CD4-positive, alpha-beta T cell treated with Interleukin-4 for 1 hour (primary cell): ENCODE measurements around the gene SEPTIN12.

Experiments
- DNase-seq, 2 donors: peaks; one replicate each; pipeline ENCODE4 v3.0.0-alpha.2; 2020 to 2022

SEPTIN12 gene

DNA sequence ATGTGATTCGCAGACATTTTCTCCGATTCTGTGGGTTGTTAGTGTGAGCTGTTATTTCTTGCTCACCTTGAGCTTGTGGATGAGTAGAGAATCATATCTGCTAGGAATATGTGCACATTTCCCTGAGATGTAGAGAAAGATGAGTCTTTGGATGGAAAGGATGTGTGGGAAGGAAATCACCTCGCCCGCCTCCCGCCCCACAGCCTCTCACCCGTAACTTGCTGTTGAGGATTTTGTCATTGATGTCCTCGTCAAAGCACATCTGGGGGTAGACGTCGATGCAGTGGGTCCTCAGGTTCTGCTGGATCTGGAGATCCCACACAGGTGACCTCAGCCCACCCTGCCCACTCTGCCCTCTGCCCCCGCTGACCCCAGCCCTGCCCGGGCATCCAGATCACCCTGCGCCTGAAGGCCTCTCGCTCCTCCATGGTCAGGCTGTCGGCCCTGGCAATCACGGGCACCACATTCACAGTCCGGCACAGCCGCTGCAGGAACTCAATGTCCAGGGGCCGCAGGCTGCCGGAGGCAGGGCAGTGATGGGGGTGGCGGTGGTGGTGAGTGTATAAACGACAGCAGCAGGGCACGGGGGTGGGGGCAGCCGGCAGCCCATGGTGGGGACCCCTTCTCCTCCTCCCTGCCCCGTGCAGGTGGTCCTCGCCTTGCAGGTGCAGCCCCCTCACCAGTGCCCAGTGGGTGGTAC lies 4.7 kb downstream of the SEPTIN12 start:
- no peak for DNase-seq

- no peak for DNase-seq
Observed at GRCh38 chr16:4780235-4780634, 7.9 kb downstream of the SEPTIN12 start.

GRCh38 chr16:4778050-4778392 lies 10.1 kb downstream of the SEPTIN12 start:
- DNase-seq: no peak

DNA sequence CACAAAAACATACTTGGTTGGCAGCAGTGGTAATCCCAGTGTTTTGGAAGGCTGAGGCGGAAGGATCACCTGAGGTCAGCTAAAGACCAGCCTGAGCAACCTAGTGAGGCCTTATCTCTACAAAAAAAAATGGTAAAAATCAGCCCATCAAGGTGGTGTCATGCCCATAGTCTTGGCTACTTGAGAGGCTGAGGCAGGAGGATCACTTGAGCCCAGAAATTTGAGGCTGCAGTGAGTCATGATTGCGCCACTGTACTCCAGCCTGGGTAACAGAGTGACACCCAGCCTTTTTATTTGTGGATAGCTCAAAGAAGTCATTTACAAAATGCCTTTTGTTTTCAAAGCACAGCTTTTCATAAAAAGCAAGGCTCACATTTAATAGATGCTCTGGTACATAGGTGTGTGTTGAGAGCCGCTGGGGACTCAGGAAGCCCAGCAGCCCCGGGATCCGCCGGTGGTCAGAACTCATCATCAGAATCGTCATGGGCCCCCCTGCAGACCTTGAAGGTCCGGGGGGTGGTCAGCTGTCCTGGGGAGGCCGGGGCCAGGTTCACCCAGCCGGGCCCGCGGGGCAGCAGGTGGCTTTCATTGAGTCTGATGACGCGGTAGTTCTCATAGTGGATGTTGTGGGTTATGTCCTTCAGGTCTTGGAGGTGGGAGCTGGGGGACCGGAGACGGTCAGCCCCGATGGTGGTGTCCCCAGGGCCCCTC lies 10.7 kb downstream of the SEPTIN12 start:
- DNase-seq: no peak

GRCh38 chr16:4776141-4776705 lies 11.9 kb downstream of the SEPTIN12 start:
- no peak for DNase-seq

DNA sequence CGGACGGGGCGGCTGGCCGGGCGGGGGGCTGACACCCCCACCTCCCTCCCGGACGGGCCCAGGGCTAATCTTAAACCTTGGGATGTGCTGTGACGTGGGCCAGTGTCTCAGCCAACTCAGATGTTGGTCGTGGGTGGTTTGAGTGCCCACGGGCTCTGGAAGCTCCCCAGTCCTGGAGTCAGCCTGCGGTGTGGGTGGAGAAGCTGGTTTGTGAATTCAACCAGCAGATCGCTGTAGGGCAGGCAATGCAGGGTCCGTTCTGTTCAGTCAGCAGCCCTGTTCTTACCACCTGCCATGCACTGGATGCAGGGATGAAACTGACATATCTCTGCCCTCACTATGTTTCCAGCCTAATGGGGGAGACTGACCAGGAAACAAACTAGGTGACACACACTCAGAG lies 13.1 kb downstream of the SEPTIN12 start:
- DNase-seq: no peak

GRCh38 chr16:4772351-4772750 lies 15.8 kb downstream of the SEPTIN12 start:
- no peak for DNase-seq

DNA sequence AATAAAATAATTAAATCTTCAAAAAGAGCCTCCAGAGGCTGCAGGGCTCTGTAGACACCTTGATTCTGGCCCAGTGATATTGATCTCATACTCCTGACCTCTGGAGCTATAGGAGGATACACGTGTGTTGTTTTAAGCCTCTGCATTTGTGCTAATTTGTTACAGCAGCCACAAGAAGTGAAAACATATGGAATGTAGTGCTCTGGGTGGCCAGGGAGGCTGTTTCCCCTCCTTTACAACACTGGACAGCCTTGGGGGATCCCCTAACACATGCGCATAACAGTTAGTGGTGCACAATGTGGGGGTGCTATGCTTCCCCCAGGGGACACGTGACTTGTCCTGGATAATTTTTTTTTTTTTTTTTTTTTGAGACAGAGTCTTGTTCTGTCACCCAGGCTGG lies 16.5 kb downstream of the SEPTIN12 start:
- DNase-seq: no peak

DNA sequence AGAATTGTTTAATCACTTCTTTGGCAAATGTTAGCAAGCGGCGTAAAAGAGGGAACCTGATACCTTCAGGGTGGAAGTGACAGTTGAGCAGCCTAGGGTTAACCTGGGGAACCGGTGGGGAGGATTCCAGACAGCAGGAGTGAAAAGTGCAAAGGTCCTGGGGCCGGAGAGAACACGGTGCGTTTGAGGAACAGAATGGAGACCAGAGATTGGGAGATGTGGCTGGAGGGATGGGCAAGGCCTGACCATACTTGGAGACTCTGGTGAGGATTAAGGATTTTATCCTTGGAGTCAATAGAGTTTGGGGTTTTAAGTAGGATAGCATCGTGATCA lies 18.9 kb downstream of the SEPTIN12 start:
- DNase-seq: no peak

GRCh38 chr16:4768549-4769305 lies 19.4 kb downstream of the SEPTIN12 start:
- peak; percentile 88 to 91 for DNase-seq

- DNase-seq: no peak
Observed at GRCh38 chr16:4767872-4768548, 20.1 kb downstream of the SEPTIN12 start.

- peak; percentile 96 to 97 for DNase-seq
Observed at GRCh38 chr16:4766875-4767628, 21.1 kb downstream of the SEPTIN12 start, which contains the start of gene ZNF500. Gene ZNF500, minus strand, starts transcription at chr16:4767162. Its CDS starts 1,184 bp downstream, at chr16:4765978.

GRCh38 chr16:4765511-4766474 lies 22.4 kb downstream of the SEPTIN12 start:
- DNase-seq: no peak

- DNase-seq: no peak
Observed at GRCh38 chr16:4763791-4764190, 24.4 kb downstream of the SEPTIN12 start.

GRCh38 chr16:4762205-4762604 lies 25.9 kb downstream of the SEPTIN12 start:
- DNase-seq: no peak

- no peak for DNase-seq
Observed at GRCh38 chr16:4760221-4760910, 27.8 kb downstream of the SEPTIN12 start.

- DNase-seq: no peak
Observed at GRCh38 chr16:4755687-4756086, 32.5 kb downstream of the SEPTIN12 start.

DNA sequence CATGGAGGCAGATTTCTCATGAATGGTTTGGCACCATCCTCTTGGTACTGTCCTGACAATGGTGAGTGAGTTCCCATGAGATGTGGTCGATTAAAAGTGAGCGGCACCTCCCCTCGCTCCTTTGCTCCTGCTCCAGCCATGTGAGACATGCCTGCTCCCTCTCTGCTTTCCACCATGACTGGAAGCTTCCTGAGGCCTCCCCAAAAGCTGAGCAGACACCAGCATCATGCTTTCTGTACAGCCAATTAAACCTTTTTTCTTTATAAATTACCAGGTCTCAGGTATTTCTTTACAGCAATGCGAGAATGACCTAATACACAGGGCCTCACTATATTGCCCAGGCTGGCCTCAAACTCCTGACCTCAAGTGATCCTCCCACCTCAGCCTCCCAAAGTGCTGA lies 33.3 kb downstream of the SEPTIN12 start:
- no peak for DNase-seq

GRCh38 chr16:4753227-4753626 lies 34.9 kb downstream of the SEPTIN12 start:
- DNase-seq: no peak

DNA sequence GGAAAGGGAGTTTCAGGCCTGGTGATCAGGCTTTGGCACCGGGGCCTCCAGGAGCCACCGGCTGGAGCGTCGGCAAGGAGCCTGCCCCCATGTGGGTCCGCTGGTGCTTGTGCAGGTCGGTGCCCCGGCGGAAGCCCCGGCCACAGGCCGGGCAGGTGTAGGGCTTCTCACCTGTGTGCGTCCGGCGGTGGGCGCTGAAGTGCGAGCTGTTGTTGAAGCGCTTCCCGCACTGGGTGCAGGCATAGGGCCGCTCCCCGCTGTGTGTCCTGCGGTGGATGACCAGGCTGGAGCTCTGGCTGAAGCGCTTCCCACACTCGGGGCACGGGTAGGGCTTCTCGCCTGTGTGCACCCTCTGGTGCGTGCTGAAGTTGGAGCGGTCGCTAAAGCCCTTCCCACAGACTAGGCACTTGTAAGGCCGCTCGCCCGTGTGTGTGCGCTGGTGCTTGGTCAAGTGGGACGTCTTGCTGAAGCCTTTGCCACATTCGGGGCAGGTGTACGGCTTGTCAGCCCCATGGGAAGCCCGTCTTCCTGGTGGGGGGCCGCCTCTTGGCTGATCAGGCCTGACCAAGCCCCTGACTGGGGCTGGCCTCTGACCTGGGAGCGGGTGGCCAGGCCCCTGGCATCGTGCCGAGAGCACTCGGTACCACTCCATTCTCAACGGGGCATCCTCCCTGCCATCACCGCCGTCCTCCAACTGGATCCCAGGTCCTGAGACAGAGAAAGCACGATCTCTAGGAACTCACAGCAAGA lies 35.6 kb downstream of the SEPTIN12 start:
- no peak for DNase-seq
